Stimulated activated CD8-positive, alpha-beta memory T cell treated with anti-CD3 and anti-CD28 coated beads, Interleukin-7, amount 100 ng/mL, for 48 hours (primary cell): Measurements from ENCODE around the gene BRCC3.
"Not testable (repeated sequence)": the region's sequence is repeated elsewhere in the genome, so short reads cannot be mapped to it uniquely, and the experiment has no call there.

Experiments
- DNase-seq, 2 donors: peaks; one replicate each; pipeline ENCODE4 v3.0.0-alpha.2; 2020; ENCODE audit warnings: low read depth in 1 of 2; ENCODE audit errors: extremely low read depth in 1 of 2

BRCC3 gene

DNA sequence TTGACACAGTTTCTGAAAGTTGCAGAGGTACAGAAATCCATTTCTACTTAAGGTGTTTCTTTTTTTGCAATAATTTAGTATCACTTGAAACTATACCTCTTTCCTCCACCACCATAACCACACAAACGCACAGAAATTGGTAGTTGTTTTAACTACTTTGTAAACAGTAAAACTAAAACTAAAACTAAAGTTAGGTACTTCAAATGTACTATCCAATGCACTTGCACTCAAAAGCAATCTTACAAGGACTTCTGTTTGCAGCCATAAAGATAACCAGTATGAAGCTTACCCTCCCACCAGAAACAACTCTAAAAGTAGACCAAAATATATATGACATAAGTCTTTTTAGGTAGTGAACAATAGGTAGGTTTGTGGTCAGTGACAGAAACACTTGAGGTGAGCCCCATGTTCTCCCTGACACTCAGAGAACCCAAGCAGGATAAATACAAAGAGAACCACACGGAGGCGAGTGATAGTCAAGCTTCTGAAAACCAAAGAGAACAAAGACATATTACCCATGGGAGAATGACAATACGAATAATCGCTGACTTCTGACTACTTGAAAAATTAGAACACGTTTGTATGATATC is 72.7 kb downstream of the BRCC3 start:
- DNase-seq = no peak

- no peak for DNase-seq
Measured at GRCh38 chrX:155144926-155145325, 73.6 kb downstream of the BRCC3 start.

DNA sequence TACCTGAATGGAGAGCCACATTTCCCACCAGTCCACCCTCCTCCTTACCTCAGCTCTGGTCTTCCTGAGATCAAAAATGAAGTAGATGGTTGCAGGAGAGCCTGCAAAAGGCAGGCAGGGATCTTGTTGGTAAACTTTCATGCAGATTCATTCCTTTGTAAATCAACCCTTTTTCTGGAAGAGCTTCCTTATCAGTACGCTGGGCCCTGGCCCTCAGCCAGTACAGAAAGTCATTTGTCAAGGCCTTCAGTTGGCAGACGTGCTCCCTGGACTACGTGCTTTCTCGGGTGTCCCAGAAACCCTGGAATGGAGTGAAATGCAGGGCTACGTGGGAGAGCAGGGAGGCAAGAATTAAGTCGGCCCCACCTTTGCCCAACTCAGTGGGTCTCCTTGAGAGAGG is 76.3 kb downstream of the BRCC3 start:
- DNase-seq = not testable (repeated sequence)

DNA sequence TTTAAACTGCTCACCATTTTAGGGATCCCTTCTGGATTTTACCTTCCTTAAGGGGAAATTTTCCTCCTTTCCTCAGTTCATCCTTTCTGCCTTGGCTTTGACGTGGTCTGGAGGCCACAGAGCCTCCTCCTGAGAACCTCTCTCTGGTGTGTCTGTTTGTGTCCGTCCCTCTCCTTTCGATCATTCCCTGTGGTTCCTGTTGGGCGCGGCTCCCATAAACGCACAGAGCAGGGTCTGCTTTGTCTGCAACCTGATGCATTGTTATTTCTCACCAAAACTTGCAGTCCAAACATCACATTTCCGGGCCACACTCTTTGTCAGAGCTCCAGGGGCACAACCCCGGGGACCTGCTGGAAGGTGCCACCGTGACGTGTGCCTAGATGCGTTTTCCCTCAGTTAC is 76.9 kb downstream of the BRCC3 start:
- DNase-seq = not testable (repeated sequence)

DNA sequence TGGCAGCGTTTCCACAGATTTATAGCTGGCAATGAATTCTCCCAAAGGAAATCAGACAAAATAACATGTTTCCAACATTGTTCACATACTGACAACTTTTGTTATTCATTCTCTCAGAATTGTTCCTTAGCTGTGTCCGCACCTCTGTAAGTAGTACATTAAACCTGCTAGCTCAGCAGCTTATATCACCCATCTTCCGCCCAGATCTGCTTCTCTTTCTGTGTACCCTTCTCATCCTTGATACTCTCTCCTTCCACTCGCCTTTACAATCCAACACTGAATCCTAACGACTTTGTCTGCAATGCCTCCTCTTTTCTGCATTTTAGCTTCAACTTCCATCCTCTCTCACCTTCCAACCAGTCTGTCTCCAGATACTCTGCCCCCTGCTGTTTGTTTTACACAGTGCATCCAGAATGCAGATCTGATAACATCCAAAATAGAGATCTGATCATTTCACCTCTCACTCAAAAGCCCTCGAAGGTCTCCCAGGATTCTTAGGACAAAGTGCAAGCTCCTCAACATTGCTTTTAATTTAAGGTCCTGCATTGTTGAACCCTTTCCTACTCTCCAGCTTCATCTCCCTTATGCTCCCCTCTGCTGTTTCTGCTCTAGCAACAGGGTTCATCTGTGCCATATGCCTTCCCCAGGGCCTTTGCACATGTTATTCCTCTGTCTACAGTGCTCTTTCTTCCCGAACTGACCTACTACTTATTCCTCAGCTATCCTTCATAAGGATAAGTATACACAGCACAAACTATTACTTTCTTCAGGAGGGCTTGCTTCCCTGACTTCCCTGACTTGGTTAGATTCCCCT is 77.6 kb downstream of the BRCC3 start:
- no peak for DNase-seq

GRCh38 chrX:155169881-155170280 is 98.6 kb downstream of the BRCC3 start:
- DNase-seq = no peak
